ENCODE measurements around the gene MYH11.

The MYH11 gene

GRCh38 chr16:15870011-15870410, 13.2 kb upstream of the MYH11 start:
- POLR2A ChIA-PET = no interaction called here
- DNase-seq (ENCODE audit: extremely low spot score) = no peak
- no peak for TF ChIP-seq CTCF (IDR thresholded peaks at IDR 0.05; ENCODE audit: control extremely low read depth, extremely low read depth, low read depth, missing control alignments)
- CTCF ChIA-PET = interaction anchor here (0.9 to 1.2 kb wide), 2 partner anchors 16 to 20 kb away, joined by 3 read pairs; no protein-coding TSS in a partner anchor

- TF ChIP-seq CTCF (IDR thresholded peaks at IDR 0.05; ENCODE audit: control extremely low read depth, extremely low read depth, low read depth, missing control alignments) = no peak
- POLR2A ChIA-PET = no interaction called here
- DNase-seq (ENCODE audit: extremely low spot score) = no peak
- CTCF ChIA-PET = no interaction called here
Observed at GRCh38 chr16:15866451-15866850, 9.6 kb upstream of the MYH11 start.

GRCh38 chr16:15865742-15866141, 8.9 kb upstream of the MYH11 start:
- DNase-seq (ENCODE audit: extremely low spot score) = no peak
- POLR2A ChIA-PET = no interaction called here
- TF ChIP-seq CTCF (IDR thresholded peaks at IDR 0.05; ENCODE audit: control extremely low read depth, extremely low read depth, low read depth, missing control alignments) = no peak
- CTCF ChIA-PET = interaction anchor here (1.5 kb wide), 1 partner anchor 44 kb away, joined by 4 read pairs; no protein-coding TSS in a partner anchor

GRCh38 chr16:15864939-15865338, 8.1 kb upstream of the MYH11 start:
- DNase-seq (ENCODE audit: extremely low spot score) = no peak
- ChIA-PET POLR2A (no interaction called here), CTCF (interaction anchor here (1.5 kb wide), 1 partner anchor 43 kb away, joined by 4 read pairs; no protein-coding TSS in a partner anchor)
- no peak for TF ChIP-seq CTCF (IDR thresholded peaks at IDR 0.05; ENCODE audit: control extremely low read depth, extremely low read depth, low read depth, missing control alignments)

- TF ChIP-seq CTCF (IDR thresholded peaks at IDR 0.05; ENCODE audit: control extremely low read depth, extremely low read depth, low read depth, missing control alignments) = no peak
- CTCF ChIA-PET = no interaction called here
- POLR2A ChIA-PET = no interaction called here
- no peak for DNase-seq (ENCODE audit: extremely low spot score)
Observed at GRCh38 chr16:15861996-15862395, 5.2 kb upstream of the MYH11 start.

- TF ChIP-seq CTCF (IDR thresholded peaks at IDR 0.05; ENCODE audit: control extremely low read depth, extremely low read depth, low read depth, missing control alignments) = no peak
- POLR2A ChIA-PET = no interaction called here
- CTCF ChIA-PET = interaction anchor here (0.9 to 1.8 kb wide), 4 partner anchors 10 to 37 kb away, joined by 3 to 6 read pairs (median 5); no protein-coding TSS in a partner anchor
- DNase-seq (ENCODE audit: extremely low spot score) = no peak
Observed at GRCh38 chr16:15858921-15859668, 2.3 kb upstream of the MYH11 start.
